ENCODE measurements around the gene TBC1D32.

Gene TBC1D32, protein sequence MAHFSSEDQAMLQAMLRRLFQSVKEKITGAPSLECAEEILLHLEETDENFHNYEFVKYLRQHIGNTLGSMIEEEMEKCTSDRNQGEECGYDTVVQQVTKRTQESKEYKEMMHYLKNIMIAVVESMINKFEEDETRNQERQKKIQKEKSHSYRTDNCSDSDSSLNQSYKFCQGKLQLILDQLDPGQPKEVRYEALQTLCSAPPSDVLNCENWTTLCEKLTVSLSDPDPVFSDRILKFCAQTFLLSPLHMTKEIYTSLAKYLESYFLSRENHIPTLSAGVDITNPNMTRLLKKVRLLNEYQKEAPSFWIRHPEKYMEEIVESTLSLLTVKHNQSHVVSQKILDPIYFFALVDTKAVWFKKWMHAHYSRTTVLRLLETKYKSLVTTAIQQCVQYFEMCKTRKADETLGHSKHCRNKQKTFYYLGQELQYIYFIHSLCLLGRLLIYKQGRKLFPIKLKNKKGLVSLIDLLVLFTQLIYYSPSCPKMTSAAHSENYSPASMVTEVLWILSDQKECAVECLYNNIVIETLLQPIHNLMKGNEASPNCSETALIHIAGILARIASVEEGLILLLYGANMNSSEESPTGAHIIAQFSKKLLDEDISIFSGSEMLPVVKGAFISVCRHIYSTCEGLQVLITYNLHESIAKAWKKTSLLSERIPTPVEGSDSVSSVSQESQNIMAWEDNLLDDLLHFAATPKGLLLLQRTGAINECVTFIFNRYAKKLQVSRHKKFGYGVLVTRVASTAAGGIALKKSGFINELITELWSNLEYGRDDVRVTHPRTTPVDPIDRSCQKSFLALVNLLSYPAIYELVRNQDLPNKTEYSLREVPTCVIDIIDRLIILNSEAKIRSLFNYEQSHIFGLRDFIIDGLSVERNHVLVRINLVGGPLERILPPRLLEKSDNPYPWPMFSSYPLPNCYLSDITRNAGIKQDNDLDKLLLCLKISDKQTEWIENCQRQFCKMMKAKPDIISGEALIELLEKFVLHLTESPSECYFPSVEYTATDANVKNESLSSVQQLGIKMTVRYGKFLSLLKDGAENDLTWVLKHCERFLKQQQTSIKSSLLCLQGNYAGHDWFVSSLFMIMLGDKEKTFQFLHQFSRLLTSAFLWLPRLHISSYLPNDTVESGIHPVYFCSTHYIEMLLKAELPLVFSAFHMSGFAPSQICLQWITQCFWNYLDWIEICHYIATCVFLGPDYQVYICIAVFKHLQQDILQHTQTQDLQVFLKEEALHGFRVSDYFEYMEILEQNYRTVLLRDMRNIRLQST

DNA sequence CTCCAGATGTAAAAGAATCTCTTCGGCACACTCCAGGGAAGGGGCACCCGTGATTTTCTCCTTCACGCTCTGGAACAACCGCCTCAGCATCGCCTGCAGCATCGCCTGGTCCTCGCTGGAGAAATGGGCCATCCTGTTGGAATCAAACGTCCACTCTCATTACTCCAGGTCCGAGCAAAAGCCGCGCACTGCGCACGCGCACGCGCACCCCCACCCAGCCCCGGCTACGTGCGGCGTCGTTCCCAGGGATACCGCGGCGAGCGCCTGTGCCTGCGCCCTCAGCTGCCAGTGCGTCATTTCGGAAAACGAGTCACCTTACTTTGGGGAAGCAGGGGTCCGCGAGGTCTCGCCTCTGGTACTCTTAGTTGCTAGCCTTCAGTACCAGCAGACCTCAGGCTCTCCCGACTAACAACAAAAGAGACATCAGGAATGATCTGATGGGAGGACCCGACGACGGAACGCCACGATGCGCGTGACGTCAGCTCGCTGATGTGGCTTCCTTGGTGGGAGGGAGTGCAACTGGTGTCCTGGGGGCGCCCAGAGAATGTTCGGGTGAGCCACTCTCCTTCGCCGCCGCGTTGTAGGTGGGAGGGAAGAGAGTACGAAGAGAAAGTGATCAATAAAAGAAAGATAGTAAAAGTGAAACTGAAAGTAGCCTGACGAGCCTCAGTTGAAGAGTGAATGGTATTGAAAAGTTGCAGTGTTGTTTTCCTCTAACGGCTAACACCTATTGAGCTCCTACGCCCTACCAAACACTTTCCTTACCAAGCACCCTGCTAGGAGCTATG is at the start of gene TBC1D32:
Gene TBC1D32 (minus strand): TSS at position 182 of the 788 bp plus-strand sequence. CDS start 50 bp downstream, at position 132.
- peak; percentile 98 for ATAC-seq

DNA sequence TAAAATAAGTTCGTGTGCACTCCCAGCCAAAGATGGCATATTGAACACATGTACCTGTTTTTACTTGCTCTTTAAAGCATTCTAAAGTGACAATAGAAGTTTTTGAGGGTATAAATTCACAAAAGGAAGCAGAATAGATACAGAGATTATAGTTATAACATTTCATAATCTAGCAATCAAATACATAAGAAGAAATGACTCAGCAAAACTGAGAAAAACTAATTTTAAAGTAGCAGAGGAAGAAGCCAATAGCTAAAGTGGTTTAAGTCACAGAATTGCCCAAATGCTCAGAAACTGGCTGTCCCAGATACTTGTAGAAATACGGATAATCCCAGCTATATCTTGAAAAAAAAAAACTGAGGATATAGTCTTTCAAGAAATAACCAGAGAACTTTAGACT is 49.2 kb upstream of the TBC1D32 start:
- ATAC-seq, result no peak
- TF ChIP-seq, protein P1, sequence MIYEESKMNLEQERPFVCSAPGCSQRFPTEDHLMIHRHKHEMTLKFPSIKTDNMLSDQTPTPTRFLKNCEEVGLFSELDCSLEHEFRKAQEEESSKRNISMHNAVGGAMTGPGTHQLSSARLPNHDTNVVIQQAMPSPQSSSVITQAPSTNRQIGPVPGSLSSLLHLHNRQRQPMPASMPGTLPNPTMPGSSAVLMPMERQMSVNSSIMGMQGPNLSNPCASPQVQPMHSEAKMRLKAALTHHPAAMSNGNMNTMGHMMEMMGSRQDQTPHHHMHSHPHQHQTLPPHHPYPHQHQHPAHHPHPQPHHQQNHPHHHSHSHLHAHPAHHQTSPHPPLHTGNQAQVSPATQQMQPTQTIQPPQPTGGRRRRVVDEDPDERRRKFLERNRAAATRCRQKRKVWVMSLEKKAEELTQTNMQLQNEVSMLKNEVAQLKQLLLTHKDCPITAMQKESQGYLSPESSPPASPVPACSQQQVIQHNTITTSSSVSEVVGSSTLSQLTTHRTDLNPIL (CRISPR knock-in tag; IDR thresholded peaks at IDR 0.05; ENCODE audit: low read depth), result no peak
- TF ChIP-seq, protein P2, sequence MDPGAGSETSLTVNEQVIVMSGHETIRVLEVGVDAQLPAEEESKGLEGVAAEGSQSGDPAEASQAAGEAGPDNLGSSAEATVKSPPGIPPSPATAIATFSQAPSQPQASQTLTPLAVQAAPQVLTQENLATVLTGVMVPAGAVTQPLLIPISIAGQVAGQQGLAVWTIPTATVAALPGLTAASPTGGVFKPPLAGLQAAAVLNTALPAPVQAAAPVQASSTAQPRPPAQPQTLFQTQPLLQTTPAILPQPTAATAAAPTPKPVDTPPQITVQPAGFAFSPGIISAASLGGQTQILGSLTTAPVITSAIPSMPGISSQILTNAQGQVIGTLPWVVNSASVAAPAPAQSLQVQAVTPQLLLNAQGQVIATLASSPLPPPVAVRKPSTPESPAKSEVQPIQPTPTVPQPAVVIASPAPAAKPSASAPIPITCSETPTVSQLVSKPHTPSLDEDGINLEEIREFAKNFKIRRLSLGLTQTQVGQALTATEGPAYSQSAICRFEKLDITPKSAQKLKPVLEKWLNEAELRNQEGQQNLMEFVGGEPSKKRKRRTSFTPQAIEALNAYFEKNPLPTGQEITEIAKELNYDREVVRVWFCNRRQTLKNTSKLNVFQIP (CRISPR knock-in tag; IDR thresholded peaks at IDR 0.05; ENCODE audit: borderline replicate concordance, low read depth), result no peak
- TF ChIP-seq ZC3H10 (CRISPR knock-in tag; IDR thresholded peaks at IDR 0.05) (no peak), RARB (CRISPR knock-in tag; IDR thresholded peaks at IDR 0.05) (no peak), ISL1 (CRISPR knock-in tag; IDR thresholded peaks at IDR 0.05) (no peak), ESRRG (CRISPR knock-in tag; IDR thresholded peaks at IDR 0.05) (no peak), BACH2 (CRISPR knock-in tag; IDR thresholded peaks at IDR 0.05; ENCODE audit: borderline replicate concordance) (no peak), GLIS3 (CRISPR knock-in tag; IDR thresholded peaks at IDR 0.05) (no peak), ZFP30 (CRISPR knock-in tag; IDR thresholded peaks at IDR 0.05) (no peak), OSR1 (CRISPR knock-in tag; IDR thresholded peaks at IDR 0.05) (no peak), TCF4 (CRISPR knock-in tag; IDR thresholded peaks at IDR 0.05; ENCODE audit: borderline replicate concordance) (no peak)

More for the DNA sequence above, at the start of gene TBC1D32:
- TF ChIP-seq CSDC2 (CRISPR knock-in tag; IDR thresholded peaks at IDR 0.05) (0 out of 2 replicates have a peak, but pooled peaks have one; percentile 64), ZNF70 (CRISPR knock-in tag; IDR thresholded peaks at IDR 0.05) (no peak), TSHZ2 (CRISPR knock-in tag; IDR thresholded peaks at IDR 0.05) (no peak), ISL1 (CRISPR knock-in tag; IDR thresholded peaks at IDR 0.05) (no peak), OSR1 (CRISPR knock-in tag; IDR thresholded peaks at IDR 0.05) (no peak), ZNF8 (CRISPR knock-in tag; IDR thresholded peaks at IDR 0.05) (no peak), GLIS3 (CRISPR knock-in tag; IDR thresholded peaks at IDR 0.05) (no peak), ZFP3 (CRISPR knock-in tag; IDR thresholded peaks at IDR 0.05) (no peak), ARNTL (CRISPR knock-in tag; IDR thresholded peaks at IDR 0.05; ENCODE audit: borderline replicate concordance, low read depth) (no peak), PATZ1 (CRISPR knock-in tag; IDR thresholded peaks at IDR 0.05; ENCODE audit: borderline replicate concordance) (peak; percentile 81; the same call in 1 of the 2 replicates), ZC3H10 (CRISPR knock-in tag; IDR thresholded peaks at IDR 0.05) (no peak), PPARA (CRISPR knock-in tag; IDR thresholded peaks at IDR 0.05; ENCODE audit: borderline replicate concordance) (no peak), TCF4 (CRISPR knock-in tag; IDR thresholded peaks at IDR 0.05; ENCODE audit: borderline replicate concordance) (no peak), BACH2 (CRISPR knock-in tag; IDR thresholded peaks at IDR 0.05; ENCODE audit: borderline replicate concordance) (no peak), TOX (CRISPR knock-in tag; IDR thresholded peaks at IDR 0.05; ENCODE audit: borderline replicate concordance) (no peak), ESRRG (CRISPR knock-in tag; IDR thresholded peaks at IDR 0.05) (no peak)
- TF ChIP-seq, protein P2 (CRISPR knock-in tag; IDR thresholded peaks at IDR 0.05; ENCODE audit: borderline replicate concordance, low read depth), result no peak
